ENCODE results near the gene BAIAP2.

DNA sequence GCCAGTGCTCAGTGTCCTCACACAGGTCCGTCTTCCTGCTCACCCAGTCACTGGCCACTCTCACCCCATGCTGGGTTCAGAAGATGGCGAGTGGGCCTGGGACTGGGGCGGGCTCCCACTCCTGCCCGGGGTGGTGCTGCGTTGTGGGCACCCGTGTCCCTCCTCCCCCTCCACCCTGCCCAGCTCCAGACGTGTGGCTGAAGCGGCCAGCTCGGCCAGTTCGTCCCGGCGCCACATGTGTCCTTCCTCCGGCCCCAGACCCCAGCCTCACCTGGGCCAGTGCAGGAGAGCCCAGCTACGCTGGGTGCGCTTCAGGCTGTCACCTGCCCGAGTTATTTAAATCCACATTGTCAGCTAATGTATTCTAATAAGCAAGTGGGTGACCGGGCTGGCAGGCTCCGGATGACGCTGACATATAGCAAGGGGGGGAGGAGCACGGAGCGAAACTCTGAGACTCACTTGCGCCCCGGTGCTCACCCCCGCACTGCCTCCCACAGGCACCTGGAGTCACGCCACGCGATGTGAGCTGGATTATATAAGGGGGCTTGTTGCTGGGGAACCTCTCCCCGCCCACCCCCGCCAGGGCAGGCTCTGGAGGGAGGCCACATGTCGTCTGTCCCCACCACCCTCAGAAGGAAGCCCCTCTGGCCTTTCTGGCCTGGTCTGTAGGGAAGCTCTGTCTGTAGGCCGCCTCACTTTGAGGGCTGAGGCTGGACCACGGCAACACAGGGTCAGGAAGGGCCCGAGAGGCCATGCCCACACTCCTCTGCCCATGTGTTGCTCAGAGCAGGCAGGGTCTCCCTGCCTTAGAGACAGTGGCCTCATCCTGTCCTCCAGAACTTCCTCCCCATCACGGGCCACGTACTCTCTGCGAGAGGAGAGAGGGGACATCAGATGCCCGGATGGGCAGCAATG, 7.1 kb upstream of the BAIAP2 start:
- TF ChIP-seq, protein P1, sequence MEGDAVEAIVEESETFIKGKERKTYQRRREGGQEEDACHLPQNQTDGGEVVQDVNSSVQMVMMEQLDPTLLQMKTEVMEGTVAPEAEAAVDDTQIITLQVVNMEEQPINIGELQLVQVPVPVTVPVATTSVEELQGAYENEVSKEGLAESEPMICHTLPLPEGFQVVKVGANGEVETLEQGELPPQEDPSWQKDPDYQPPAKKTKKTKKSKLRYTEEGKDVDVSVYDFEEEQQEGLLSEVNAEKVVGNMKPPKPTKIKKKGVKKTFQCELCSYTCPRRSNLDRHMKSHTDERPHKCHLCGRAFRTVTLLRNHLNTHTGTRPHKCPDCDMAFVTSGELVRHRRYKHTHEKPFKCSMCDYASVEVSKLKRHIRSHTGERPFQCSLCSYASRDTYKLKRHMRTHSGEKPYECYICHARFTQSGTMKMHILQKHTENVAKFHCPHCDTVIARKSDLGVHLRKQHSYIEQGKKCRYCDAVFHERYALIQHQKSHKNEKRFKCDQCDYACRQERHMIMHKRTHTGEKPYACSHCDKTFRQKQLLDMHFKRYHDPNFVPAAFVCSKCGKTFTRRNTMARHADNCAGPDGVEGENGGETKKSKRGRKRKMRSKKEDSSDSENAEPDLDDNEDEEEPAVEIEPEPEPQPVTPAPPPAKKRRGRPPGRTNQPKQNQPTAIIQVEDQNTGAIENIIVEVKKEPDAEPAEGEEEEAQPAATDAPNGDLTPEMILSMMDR (IDR thresholded peaks at IDR 0.05 in 8 of 11, conservative IDR thresholded peaks at IDR 0.05 in 3 of 11), result no peak
- no peak for TF ChIP-seq POLR2A (IDR thresholded peaks at IDR 0.05)
- peak in 1 of 3 donors; percentile 6 for TF ChIP-seq POLR2AphosphoS5 (IDR thresholded peaks at IDR 0.05)
